ENCODE results near the gene ASIC3.

The ASIC3 gene

DNA sequence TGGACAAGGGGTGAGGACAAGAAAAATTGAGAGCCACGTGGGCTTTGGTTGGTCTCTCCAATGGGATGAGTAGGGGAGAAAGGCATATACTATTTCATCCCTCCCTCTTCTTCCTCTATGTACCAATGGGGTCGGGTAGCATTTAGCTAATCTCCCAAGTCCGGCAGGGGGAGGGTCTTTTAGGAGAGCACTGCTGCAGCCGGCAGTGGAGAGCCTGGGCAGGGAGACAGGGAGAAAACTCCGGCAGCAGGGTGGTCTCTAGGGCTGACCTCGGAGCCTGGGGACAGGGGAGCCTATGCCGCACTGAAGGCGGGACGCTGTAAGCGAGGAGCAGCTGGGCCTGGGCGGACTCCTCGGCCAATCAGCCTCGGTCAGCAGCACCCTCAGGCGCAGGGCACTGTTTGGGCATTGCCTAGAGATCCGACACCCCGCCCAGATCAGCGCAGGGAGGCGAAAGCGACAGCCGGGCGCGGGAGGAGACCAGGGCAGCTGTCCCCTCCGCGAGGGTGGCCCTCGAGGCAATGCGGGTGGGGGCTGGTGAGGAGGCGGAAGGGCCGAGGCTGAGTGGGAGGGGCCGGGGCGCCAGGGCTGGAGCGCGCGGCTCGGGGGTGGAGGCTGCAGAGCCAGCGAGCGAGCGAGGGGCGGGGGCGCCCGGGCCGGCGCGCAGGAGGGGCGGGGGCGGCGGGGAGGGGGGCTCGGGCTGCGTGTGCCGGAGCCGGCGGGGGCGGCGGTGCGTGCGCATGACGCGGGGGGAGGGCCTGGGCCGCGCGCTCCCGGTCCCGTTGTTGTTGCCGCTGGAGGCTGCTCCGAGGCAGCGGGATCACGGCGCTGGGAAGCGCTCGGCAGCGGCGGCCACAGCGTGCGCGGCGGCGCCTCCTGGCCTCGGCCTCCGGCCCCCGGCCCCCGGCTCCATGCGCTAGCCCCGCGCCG is 37.6 kb downstream of the ASIC3 start, which contains the start of gene AGAP3:
Gene AGAP3, plus strand, starts transcription at position 785 of the 930 bp plus-strand sequence. CDS start 267 bp downstream, outside the sequence.
- no peak for DNase-seq (ENCODE audit: low read depth in 2 of 2)

DNA sequence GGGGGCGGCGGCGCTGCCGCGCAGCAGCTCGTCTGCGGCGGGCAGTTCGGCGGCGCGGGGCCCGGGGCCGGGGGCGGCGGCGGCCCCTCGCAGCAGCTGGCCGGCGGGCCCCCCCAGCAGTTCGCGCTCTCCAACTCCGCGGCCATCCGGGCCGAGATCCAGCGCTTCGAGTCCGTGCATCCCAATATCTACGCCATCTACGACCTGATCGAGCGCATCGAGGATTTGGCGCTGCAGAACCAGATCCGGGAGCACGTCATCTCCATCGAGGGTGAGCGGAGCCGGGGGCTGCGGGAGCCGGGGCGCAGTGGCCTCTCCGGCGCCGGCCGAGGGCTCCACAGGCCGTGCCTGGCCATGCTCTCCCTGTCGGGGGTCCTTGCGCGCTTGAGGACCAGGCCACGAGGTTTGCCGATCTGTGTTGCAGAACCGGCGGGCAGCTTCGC is 38.5 kb downstream of the ASIC3 start:
- DNase-seq (ENCODE audit: low read depth in 2 of 2), result no peak

DNA sequence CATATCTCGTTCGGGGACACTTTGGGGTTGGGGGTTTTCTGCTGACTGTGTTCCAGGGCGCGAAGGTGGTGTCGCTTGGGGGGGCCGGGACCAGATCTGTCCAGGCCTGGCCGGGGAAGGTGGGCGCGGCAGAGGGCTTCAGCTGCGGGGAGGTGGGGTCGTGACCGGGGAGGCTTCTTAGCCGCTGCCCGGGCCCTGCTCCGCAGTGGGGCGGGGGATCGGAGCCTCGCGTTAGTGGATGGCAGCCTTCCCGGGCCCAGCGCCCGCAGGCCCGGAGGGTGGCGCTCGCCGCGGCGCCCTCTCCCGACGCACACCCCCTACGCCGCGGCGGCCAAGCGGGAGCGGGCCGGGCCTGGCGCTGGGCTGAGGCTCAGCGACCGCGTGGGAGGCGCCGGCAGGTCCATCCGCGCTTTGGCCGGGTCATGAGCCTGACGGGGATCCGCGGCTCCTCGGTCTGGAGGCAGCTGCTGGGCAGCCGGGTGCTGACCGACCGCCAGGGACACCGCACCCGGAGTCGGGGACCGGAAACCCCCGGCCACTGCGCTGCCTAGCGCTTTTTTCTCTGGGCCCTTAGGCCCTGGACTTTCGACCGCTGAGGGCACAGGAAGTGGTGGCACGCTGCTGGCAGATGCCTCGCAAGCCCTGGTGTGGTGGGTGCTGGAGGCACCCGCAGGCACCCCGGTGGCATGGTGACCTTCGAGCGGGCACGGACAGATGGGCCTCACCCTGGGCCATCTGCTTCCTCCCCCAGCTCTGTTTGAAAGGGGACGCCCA is 39.1 kb downstream of the ASIC3 start:
- DNase-seq (ENCODE audit: low read depth in 2 of 2), result no peak

DNA sequence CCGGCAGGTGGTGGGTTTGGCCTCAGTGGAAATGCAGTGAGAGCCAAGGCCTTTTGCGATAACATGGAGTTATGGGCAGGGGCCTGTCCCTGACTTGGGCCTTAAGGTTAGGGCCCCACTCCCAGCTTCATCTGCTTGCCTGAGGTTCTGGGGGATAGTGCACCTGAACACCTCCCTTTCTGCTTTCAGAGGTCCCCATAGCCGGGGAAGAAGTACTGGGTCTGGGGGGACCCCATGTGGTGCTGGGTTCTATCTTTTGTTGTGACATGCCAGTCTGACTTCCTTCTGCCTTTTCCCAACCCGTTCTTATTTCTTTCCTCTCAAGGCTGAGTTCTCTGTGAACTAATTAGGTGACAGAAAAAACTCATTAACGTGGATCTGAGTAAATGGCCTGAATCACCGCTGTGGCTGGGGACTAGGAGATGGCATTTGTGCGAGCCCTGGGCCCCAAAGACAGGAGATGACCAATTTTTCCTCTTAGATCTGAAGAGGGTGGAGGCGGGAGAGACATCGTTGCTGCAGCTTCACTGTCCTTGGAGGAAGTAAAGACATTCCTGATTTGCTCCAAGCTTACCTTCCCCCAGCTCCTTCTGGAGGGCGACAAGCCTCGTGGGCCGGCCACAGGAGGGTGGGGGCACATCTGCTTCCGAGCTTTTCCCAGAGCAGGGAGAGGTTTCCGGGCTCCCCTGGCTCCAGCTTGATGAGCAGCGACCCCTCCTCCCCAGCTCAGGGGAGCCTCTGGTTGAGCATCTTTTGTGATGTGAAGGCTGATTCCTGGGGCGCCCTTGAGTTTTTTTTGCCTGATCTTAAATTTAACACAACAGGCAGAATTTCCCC is 39.9 kb downstream of the ASIC3 start:
- no peak for DNase-seq (ENCODE audit: low read depth in 2 of 2)

DNA sequence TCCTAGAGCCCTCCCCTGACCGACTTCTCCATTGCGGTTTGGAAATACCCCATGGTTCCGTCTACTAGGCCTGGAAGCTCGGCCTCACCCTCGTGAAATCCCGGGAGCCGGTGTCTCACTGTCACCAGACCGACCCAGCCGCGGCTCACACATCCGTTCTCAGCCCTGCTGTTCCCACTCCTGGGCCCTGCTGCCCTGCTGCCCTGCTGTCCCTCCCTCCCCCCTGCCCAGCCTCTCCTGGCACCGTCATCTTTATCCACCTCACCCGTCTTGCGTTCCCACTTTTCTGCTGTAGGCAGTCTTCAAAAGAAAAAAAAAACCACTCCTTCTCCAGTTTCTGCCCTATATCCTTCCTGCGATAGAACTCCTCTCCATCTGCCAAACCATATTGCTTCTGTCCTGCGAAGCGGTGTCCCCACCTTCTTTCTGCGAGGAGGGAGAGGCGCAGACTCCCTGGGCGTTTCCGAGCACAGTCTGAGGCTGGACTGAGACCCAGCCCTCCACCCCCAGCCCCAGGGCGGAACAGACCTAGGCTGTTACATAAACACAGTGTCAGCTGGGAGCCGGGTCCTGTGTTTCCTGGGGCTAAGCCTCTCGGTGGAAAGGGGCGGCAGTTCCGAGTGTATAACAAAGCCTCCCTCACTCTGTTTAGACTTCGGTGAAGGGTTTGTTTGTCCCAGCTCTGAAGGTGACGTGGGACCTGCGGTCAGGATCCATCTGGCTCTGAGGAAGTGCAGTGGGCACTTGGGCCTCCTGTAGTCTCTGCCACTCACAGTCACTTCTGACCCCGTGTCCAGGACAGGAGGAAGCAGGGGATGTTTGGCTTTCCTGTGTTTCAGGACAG is 40.7 kb downstream of the ASIC3 start:
- DNase-seq (ENCODE audit: low read depth in 2 of 2), result no peak

DNA sequence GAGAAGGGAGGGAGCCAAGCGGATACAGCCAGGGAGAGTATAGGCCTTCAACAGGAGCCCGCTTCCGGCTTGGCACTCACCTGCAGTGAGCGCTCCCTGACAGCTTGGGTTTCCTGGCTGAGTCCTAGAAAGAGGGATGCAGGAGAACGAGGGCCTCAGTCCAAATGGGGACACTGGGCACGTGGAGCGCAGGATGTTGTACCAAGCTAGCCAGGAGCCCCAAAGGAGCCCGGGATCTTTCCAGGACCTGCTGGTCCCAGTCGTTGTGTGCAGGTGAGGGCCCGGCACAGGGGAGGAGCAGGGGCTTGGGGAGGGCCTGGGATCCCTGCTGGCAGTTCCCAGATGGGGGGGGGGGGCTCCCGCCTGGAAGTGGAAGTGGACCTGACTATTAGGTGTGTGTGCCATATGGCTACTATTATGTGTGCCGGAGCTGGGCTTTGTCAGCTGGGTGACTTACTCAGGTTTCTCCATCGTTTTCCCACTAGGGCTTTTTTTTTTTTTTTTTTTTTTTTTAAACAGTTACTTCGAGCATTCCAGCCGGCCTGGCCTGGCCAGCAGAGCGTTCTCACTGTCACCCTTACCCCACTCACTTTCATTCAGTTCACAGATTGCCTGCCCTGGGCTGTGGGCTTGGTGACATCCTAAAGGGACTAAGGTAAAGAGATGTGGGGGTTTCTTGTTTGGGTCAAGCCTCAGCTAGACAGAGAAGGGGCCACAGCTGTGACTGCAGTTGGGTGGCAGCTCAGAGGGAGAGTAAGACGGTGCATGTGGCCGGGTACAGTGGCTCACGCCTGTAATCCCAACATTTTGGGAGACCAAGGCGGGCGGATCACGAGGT is 41.8 kb downstream of the ASIC3 start:
- no peak for DNase-seq (ENCODE audit: low read depth in 2 of 2)

DNA sequence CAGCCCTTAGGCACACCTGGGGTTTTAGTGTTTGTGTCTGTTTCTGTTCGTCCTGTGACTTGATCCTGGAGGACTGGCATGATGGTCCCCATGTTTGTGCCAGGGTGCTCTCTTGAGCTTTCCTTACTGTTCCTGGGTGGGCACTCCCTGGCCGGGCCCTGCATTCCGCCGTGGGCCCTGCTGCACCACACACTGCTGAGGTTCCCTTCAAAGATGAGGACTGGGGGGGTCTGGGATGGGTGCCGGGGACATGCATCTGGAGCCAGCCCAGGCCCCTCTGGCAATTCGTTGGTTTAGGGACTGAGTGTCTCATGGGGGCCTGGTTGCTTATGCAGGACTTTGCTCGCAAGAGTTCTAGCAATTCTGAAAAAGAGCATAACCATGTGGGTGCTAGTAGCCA is 42.7 kb downstream of the ASIC3 start:
- no peak for DNase-seq (ENCODE audit: low read depth in 2 of 2)

DNA sequence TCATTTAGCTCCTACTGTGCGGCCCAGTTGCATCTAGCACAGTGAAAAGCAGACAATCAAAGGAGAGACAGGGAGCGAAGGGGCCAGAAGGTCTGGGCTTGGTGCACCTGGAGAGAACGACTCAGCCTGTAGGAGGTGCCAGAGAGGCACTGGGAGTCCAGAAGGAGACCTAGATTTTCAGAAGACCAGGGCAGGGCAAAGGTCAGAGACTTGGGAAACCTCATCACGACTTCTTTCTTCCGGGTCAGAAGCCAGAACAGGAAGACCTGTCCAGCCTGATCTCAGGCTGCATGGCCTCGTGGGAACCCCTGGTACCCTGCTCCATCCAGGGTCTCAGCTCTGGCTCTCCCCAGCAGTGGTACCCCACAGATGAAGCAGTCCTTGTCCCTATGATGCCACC is 43.1 kb downstream of the ASIC3 start:
- no peak for DNase-seq (ENCODE audit: low read depth in 2 of 2)

DNA sequence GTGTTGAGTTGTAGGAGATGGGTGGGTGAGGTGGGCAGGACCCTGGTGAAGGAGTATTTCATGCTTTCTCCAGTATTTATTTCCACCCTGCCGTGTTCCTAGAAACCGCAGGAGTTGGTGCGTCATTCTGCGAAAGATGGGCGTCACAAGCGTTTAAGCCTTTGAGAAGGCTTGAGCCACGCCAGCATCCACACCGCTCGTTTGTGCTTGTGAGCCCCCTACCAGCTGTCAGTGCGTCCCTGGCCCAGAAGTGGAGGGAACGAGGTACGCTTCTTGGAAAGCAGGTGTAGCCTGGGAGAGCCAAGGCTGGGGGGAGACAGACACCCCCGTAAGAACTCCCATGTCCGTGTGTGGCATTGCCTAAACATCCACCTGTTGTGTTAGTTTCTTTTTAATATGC is 43.7 kb downstream of the ASIC3 start:
- no peak for DNase-seq (ENCODE audit: low read depth in 2 of 2)

DNA sequence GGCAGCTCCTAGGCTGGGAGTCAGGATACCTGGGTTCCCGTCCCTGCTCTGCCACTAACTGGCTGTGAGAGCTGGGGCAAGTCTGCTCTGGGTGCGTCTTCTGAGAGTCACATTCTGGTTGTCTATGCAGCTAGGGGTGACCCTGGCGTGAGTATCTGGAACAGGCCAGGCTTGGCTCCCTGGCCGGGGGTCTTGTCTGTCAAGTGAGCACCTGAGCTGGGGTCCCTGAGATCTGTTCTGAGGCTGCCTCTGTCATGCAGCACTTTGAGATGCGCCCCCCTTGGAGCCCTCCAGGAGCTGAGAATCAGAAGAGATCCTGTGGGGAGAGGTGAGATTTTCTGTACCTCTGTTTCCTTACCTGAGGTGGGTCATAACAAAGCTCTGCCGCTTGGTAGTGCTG is 45.4 kb downstream of the ASIC3 start:
- no peak for DNase-seq (ENCODE audit: low read depth in 2 of 2)

DNA sequence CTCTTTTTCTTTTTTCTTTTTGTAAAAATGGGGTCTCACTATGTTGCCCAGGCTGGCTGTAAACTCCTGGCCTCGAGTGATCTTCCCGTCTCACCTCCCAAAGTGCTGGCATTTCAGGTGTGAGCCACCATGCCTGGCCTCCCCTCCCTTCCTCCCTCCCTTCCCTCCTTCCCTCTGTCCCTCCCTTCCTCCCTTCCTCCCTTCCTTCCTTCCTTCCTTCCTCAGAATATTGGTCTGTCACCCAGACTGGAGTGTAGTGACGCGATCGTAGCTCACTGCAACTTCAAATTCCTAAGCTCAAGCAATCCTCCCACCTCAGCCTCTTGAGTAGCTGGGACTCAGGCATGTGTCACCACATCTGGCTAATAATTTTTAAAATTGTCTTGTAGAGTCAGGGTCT is 46.3 kb downstream of the ASIC3 start:
- DNase-seq (ENCODE audit: low read depth in 2 of 2), result no peak

DNA sequence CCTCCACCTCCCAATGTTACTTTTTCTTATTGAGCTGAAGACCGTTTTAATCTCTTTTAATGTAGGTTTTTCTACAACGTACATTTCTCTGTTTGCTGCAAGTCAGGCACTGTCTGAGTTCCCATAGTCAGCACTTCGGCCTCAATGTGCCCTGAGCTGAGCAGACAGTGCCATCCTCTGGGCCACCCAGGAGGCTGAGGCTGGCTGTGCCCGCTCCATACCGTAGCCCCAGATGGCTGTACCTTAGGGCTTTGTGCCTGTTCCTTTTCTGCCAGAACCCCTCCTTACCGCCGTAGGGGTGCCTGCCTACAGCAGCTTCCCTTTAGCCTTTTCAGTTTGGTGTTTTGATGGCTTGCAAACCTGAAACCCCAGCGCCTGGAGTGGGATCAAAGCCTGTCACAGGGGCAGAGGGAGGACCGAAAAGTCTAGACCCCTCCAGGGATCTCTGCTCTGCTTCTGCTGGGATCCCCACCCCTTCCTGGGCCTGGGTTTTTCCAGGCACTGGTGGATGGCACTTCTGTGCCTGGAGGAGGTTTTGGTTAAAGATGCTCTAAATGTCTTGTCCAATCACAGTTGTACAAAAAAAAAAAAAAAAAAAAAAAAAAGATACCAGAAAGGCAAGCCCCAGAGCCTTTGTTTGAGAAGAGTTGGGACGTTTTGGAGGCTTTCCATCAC is 46.9 kb downstream of the ASIC3 start:
- no peak for DNase-seq (ENCODE audit: low read depth in 2 of 2)

DNA sequence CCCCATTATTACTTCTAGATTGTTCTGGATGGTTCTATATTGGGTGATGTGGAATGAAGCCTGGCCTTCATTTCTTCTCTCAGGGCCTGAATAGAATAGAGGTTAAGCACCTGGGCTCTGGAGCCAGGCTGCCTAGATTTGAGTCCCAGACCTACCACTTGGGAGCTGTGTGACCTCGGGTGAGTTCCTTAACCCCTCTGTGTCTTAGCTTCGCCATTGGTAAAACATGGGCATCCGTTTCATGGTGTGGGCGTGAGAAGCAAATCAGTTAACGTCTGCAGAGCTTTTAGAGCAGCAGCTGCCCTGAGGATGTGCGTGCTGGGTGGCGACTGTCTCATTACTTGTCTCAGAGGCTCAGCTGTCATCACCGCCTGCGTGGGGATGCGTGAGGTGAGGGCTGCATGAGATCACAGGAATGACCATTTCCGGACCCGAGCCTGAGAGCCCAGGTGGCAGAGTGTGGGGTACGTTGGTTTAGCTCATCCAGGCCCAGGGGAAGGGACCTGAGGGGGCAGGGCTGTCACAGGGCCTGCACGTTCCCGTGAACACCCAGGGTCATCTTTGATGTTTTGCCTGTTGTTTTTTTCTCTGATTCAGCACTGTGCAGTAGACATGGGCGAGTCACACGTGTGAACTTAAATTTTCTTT is 47.6 kb downstream of the ASIC3 start:
- DNase-seq (ENCODE audit: low read depth in 2 of 2), result no peak

DNA sequence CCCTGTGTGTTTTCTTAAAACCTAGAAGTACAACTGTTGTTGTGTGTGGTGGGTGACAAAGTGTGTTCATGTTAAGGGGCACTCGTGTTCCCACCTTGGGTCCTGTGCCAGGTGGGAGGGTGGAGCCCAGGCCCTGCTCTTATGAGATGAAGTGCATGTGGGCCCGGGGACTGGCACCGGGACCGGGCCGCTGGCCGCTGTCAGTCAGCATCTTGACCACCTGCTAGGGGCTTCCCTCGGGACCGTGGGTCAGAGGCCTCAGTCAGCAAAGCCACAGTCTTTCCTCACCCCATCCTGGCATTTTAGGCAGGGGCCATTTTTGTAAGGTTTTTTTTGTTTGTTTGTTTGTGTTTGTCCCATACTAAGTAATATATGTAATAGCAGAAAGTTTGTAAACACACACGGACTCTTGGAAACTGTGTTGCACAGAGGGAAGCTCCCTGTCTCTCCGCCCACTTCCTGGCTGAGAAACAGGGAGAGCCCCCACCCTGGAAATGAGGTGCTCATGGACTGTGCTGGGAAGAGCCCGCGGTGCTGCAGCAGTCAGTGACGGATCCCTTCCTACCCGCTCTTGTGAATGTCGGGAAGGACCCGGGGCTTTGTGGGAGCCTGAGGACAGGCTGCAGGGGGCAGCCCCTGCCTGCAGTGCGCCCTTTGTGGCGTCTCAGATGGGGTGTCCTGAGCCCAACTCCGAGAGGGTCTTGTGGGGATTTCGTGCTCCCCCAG is 51.3 kb downstream of the ASIC3 start:
- DNase-seq (ENCODE audit: low read depth in 2 of 2), result no peak

DNA sequence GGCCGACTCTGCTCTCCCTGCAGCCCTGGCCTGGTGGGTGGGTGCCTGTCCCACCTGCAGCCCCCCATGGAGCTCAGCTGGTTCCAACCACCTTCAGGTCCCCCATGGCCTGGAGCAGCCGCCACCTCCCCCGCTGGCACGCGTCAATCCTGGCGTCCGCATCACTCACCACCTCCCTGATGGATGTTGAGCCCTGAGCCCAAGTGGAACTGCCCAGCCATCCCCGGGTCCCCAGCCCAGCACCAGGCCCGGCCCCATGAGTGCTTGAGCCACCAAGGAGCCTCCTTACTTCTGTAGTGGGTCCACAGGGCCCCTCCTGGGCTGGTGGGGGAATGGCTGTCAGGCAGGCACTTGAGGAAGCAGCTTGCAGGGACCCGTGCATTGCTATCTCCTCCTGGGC is 52.6 kb downstream of the ASIC3 start:
- no peak for DNase-seq (ENCODE audit: low read depth in 2 of 2)

DNA sequence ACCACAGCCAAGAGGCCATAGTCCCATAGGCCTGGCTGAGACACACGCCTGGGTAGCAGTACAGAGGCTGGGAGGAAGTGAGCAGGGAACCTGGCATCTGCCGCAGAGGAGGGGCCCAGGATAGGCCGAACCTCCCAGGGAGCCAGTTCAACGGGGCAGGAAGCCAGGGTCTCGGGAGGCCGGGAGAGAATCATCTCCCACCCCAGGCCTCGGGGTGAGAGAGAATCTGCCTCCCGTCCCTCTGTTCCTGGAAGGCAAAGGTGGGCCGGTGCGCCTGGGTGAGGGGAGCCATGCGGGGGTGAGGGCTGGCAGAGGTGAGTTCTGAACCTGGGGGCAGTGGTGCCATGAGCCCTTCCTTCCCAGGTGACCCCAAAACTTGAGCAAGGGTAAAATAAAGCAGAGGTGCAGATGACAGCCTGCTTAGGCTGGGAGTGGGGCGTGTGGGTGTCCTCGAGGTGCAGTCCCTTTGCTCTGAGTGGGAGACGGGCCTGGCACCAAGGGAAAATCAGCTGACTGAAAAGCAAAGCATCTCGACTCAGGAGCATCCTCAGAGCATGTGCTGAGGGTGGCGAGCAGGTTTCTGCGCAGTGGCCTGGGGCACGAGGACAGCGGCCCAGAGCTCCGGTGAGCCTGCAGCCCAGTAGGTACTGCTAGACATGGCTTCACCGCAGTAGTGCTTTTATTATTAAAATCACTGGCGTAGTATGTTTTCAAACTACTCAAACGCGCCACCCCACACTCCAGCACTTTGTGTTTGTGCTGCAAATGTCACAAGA is 53.5 kb downstream of the ASIC3 start:
- DNase-seq (ENCODE audit: low read depth in 2 of 2), result no peak

All from stimulated activated CD8-positive, alpha-beta memory T cell treated with anti-CD3 and anti-CD28 coated beads, Interleukin-2, amount 100 ng/mL, for 48 hours (primary cell).